SJCRH30 (cell line): ENCODE data around the gene CD28. TPM values are rescaled to one million over a fixed set of nuclear protein-coding genes. Genes with fewer than 3 reads are reported as not detected.
A peak's percentile ranks its signal among the peaks of the same experiment; 100 is the strongest.

Source experiments
- DNase-seq, 2 experiments: peaks; one replicate each; pipeline ENCODE4 v3.0.0-alpha.2; 2015 to 2020
- H3K27ac ChIP-seq: fragments of 250-450 bp; sonication (Bioruptor Pico); 2 replicates; pipeline ENCODE4 v1.5.1; 2020; ENCODE audit warnings: mild to moderate bottlenecking, moderate library complexity
- H3K27me3 ChIP-seq: fragments of 250-450 bp; sonication (Bioruptor Pico); 2 replicates; pipeline ENCODE4 v1.5.1; 2020; ENCODE audit warnings: mild to moderate bottlenecking, moderate library complexity
- H3K36me3 ChIP-seq: fragments of 250-450 bp; sonication (Bioruptor Pico); 2 replicates; pipeline ENCODE4 v1.5.1; 2020; ENCODE audit warnings: mild to moderate bottlenecking, moderate library complexity
- H3K4me1 ChIP-seq: fragments of 250-450 bp; sonication (Bioruptor Pico); 2 replicates; pipeline ENCODE4 v1.5.1; 2020; ENCODE audit warnings: mild to moderate bottlenecking, moderate library complexity
- H3K4me3 ChIP-seq: fragments of 250-450 bp; sonication (Bioruptor Pico); 2 replicates; pipeline ENCODE4 v1.5.1; 2020; ENCODE audit warnings: mild to moderate bottlenecking, moderate library complexity
- H3K9me3 ChIP-seq: fragments of 250-450 bp; sonication (Bioruptor Pico); replicated peaks from 2 replicates; pipeline ENCODE4 v1.5.1; 2020; ENCODE audit warnings: mild to moderate bottlenecking, moderate library complexity
- total RNA-seq: library from RNA; depleted of rRNA; stranded (reverse); fragments of >200 nt; shearing (Covaris generic); gene quantifications from 2 replicates; pipeline ENCODE4 v1.2.3, GENCODE V29; 2014

CD28 gene
- total RNA-seq, 1 experiment from 2014 or later = 0.24 TPM

DNA sequence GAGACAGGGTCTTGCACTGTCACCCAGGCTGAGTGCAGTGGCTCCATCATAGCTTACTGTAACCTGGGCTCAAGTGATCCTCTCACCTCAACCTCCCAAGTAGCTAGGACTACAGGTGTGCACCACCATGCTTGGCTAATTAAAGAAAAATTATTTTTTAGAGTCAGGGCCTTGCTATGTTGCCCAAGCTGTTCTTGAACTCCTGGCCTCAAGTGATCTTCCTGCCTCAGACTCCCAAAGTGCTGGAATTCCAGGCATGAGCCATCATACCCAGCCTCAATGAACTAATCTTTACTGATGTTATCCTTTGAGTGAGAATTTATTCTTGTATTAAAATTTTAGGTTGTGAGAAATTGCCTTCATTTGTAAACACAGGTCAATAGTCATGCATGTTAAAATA, 27.0 kb upstream of the CD28 start:
- Histone ChIP-seq H3K9me3 (no peaks in the 10 kb centered on the region), H3K4me1 (peaks cover 19% of the 10 kb centered on the region; the same call in 1 of the 2 replicates), H3K4me3 (no peak overlapping the region), H3K36me3 (no peaks in the 10 kb centered on the region), H3K27me3 (no peaks in the 10 kb centered on the region), H3K27ac (no peak overlapping the region)
- no peak for DNase-seq

DNA sequence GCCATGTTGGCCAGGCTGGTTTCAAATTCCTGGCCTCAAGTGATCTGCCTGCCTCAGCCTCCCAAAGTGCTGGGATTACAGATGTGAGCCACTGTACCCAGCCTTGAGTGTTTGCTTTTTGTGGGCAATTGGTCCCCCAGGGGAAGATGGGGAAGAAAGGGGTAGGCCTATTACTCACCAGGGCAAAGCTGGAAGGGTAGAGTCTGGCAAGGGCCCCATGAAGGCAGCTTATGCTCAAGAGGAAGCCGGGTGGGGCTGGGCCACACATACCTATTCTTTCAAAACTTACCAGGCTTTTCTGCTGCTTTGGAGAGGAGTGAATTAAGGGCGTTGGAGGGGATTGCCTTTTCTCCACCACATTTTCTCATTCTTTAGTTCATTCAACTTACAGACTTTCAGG, 24.5 kb upstream of the CD28 start:
- H3K27me3 ChIP-seq = no peaks in the 10 kb centered on the region
- DNase-seq = no peak
- no peak overlapping the region for H3K4me3 ChIP-seq
- peaks cover 34% of the 10 kb centered on the region for H3K4me1 ChIP-seq
- H3K27ac ChIP-seq = no peak overlapping the region
- H3K36me3 ChIP-seq = no peaks in the 10 kb centered on the region
- no peaks in the 10 kb centered on the region for H3K9me3 ChIP-seq

GRCh38 chr2:203682688-203683130, 23.7 kb upstream of the CD28 start:
- Histone ChIP-seq H3K36me3 (no peaks in the 10 kb centered on the region), H3K4me1 (peaks cover 34% of the 10 kb centered on the region), H3K9me3 (no peaks in the 10 kb centered on the region), H3K4me3 (no peak overlapping the region), H3K27ac (no peak overlapping the region), H3K27me3 (no peaks in the 10 kb centered on the region)
- DNase-seq = no peak

DNA sequence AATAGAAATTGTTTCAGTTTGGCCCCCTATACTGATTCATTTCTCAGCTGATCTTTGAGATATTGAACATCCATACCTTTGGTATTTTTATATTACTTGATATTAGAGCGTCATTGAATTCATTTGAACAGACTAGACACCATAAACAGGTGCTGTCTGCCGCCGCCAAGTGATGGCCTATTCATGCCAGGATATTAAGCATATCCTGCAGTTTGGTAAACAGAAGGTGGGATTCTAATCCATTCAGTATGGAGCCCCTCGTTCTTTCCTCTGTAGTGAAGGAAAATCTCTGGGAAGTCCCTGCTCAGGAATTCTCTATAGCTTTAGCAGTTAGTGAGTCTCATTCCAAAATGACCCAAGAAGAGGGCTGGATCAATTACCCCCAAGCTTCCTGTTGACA, 23.0 kb upstream of the CD28 start:
- Histone ChIP-seq H3K27ac (no peak overlapping the region), H3K4me1 (peaks cover 36% of the 10 kb centered on the region), H3K36me3 (no peaks in the 10 kb centered on the region), H3K9me3 (no peaks in the 10 kb centered on the region), H3K27me3 (no peaks in the 10 kb centered on the region), H3K4me3 (no peak overlapping the region)
- no peak for DNase-seq

DNA sequence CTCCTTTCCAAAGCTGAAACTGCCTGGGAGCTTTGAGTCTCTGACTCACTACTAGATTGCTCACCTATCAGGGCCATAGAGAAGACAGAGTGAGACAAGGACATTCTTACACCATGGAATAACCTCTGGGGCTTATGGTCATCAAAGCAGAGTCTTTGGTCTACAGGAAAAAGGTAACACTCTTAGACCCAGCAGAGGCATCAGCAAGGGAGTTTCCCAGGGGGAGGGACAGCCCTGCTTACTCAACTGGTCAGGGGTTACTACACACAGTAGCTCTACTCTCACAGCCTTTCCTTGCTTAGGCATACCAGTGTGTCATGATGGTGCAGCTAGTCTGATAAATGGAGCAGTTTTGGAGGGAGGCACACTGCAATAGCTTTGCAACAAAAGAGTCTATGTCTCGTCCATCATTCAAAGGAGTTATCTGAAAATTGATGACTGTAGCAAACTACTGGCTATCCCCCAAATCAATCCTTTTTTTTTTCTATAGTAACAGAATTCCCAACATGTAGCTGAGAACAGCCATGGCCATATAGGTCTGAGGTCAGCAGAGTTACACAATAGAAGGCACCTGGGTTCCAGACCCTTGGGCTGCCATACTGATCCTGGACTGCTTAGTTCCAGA, 22.4 kb upstream of the CD28 start:
- H3K4me3 ChIP-seq = no peak overlapping the region
- no peak for DNase-seq
- peaks cover 42% of the 10 kb centered on the region for H3K4me1 ChIP-seq

GRCh38 chr2:203685081-203685621, 21.3 kb upstream of the CD28 start:
- DNase-seq = peak in 1 of 2 experiments; percentile 47
- Histone ChIP-seq H3K36me3 (no peaks in the 10 kb centered on the region), H3K4me3 (no peak overlapping the region), H3K9me3 (no peaks in the 10 kb centered on the region), H3K4me1 (peaks cover 53% of the 10 kb centered on the region), H3K27ac (peak overlapping the region; percentile 45), H3K27me3 (no peaks in the 10 kb centered on the region)

More for the DNA sequence above, 22.4 kb upstream of the CD28 start:
- H3K9me3 ChIP-seq = no peaks in the 10 kb centered on the region
- H3K36me3 ChIP-seq = no peaks in the 10 kb centered on the region
- H3K27me3 ChIP-seq = no peaks in the 10 kb centered on the region
- H3K27ac ChIP-seq = no peak overlapping the region

DNA sequence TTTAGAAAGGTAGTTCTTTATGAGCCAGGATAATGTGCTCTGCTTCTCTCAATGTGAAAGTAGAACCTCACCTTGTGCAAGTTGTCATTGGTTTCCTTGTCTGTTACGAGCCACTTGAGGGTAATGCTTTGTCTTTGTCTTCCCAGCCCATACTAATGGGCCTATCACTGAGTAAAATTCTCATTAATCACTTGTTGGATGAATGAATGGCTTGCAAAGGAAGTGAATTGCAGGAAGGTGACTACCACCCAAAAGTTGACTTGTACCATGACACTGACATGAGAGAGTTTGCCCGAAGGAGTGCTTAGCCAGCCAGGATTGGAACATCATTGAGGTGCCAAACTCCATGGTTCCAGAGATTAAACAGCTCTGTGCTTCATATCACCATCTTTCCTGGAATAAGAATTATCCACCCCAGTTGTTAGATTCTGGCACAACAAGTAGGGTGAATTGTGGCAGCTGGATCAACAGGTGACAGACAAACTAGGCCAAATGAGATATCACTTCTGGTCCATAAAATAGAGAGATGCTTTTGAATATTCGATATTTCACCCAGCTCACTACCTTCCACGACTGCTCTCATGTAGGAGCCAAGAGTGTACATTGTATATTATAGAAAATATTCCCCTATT, 20.5 kb upstream of the CD28 start:
- no peaks in the 10 kb centered on the region for H3K36me3 ChIP-seq
- H3K4me1 ChIP-seq = peaks cover 61% of the 10 kb centered on the region
- DNase-seq = peak in 1 of 2 experiments; percentile 31
- no peaks in the 10 kb centered on the region for H3K27me3 ChIP-seq
- H3K27ac ChIP-seq = peak overlapping the region; percentile 45
- no peak overlapping the region for H3K4me3 ChIP-seq
- H3K9me3 ChIP-seq = no peaks in the 10 kb centered on the region

GRCh38 chr2:203687165-203687564, 19.3 kb upstream of the CD28 start:
- Histone ChIP-seq H3K36me3 (no peaks in the 10 kb centered on the region), H3K27ac (no peak overlapping the region), H3K4me3 (no peak overlapping the region), H3K4me1 (peaks cover 74% of the 10 kb centered on the region), H3K27me3 (no peaks in the 10 kb centered on the region), H3K9me3 (no peaks in the 10 kb centered on the region)
- no peak for DNase-seq

- Histone ChIP-seq H3K4me1 (peaks cover 79% of the 10 kb centered on the region), H3K9me3 (no peaks in the 10 kb centered on the region), H3K36me3 (no peaks in the 10 kb centered on the region), H3K27ac (no peak overlapping the region), H3K4me3 (no peak overlapping the region), H3K27me3 (no peaks in the 10 kb centered on the region)
- DNase-seq = peak; percentile 44 to 60
These were observed 17.6 kb upstream of the CD28 start for GRCh38 chr2:203688798-203689197.

DNA sequence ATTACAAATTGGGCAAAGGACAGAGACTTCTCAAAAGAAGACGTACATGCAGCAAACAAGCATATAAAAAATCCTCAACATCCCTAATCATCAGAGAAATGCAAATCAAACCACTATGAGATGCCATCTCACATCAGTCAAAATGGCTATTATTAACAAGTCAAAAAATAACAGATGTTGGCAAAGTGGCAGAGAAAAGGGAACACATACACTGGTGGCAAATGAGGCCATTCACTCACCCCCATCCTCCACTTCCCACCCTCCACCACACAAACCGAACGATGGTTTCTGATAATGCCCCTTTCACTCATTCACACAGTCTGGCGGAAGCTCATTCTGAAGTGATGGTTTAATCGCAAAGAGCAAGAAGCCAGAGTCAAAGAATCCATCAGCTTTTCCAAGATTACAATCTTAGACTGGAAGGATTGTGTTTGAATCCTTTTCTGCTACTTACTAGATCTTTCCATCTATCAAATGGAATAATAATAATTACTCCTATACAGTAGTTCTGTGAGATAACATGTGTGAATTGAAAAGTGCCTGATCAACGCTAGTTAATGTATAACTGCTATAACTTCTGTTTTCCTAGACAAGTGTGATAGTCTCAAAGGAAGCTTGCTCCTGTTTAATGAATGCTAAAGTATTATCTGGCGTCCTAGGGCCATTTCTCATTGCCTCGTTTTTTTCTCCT, 16.9 kb upstream of the CD28 start:
- H3K27me3 ChIP-seq = no peaks in the 10 kb centered on the region
- H3K4me1 ChIP-seq = peaks cover 76% of the 10 kb centered on the region
- no peak overlapping the region for H3K4me3 ChIP-seq
- no peaks in the 10 kb centered on the region for H3K9me3 ChIP-seq
- peak in 1 of 2 experiments; percentile 22 for DNase-seq
- H3K36me3 ChIP-seq = no peaks in the 10 kb centered on the region
- H3K27ac ChIP-seq = peak overlapping the region; percentile 86

GRCh38 chr2:203690117-203690431, 16.4 kb upstream of the CD28 start:
- no peaks in the 10 kb centered on the region for H3K9me3 ChIP-seq
- peaks cover 76% of the 10 kb centered on the region for H3K4me1 ChIP-seq
- DNase-seq = peak in 1 of 2 experiments; percentile 49
- H3K4me3 ChIP-seq = no peak overlapping the region
- no peaks in the 10 kb centered on the region for H3K36me3 ChIP-seq
- H3K27ac ChIP-seq = peak overlapping the region; percentile 86
- H3K27me3 ChIP-seq = no peaks in the 10 kb centered on the region

DNA sequence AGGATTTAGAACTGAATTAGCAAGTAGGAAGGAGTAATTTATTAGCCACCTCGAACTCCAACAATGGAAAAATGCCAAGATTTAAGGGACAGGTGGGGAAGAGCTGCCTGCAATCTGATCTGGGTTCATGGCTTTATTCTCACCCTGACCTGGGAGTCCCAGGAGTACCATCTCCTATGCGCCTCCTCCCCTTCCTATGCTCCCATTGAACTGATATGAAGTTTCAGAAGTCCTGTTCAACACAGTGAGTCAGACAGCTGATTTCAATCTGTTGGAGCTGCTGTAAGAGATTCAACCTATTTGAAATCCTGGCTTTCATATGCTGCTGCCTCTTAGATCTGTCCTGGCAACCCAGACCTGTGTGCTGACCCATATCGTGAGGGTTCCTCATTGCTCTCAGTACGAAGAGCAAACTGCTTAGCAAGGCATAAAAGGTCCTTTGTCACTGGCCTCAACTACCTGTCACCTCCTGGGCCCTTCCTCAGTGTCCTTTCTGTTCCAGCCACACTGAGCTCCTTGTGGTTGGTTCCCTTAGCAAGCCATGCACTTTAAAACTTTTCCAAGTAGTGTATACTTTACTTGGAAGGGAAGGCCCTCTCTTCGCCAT, 15.9 kb upstream of the CD28 start:
- H3K4me3 ChIP-seq = no peak overlapping the region
- H3K9me3 ChIP-seq = no peaks in the 10 kb centered on the region
- H3K27ac ChIP-seq = peak overlapping the region; percentile 86
- H3K36me3 ChIP-seq = no peaks in the 10 kb centered on the region
- DNase-seq = peak; percentile 55 to 84
- H3K27me3 ChIP-seq = no peaks in the 10 kb centered on the region
- peaks cover 74% of the 10 kb centered on the region for H3K4me1 ChIP-seq

GRCh38 chr2:203691149-203691548, 15.3 kb upstream of the CD28 start:
- H3K36me3 ChIP-seq = no peaks in the 10 kb centered on the region
- peaks cover 69% of the 10 kb centered on the region for H3K4me1 ChIP-seq
- H3K9me3 ChIP-seq = no peaks in the 10 kb centered on the region
- no peak overlapping the region for H3K4me3 ChIP-seq
- no peak for DNase-seq
- no peaks in the 10 kb centered on the region for H3K27me3 ChIP-seq
- H3K27ac ChIP-seq = peak overlapping the region; percentile 86

DNA sequence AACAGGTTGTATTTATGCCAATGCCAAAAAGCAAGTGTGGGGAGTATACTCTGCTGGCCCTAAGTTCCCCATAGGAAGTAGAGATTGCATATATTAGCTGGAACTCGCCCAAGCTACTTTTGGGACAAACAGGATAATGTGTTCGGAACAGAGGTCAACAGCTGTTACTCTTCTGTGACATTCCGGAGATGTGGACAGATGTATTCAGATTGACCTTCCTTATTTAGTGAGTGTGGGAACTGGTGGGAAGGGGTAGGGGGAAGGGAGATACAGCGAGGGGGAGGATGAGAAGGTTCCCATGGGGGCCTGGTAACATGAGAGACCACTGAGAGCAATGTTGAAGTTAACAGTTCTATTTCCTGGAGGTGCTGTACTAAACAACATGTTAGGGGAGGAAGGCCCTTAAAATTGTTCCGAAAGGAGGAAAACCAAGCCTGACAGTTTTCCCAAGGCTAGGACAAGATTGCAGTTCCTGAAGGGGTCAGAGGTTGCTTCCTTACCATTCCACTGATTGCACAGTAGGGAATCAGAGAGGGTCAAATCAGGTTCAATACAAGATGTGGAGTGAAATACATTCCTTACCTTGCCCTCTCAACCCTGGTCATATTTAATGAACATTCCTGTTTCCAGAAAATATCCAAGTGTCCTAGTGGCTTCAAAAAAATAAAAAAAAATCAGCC, 14.3 kb upstream of the CD28 start:
- Histone ChIP-seq H3K4me1 (peaks cover 66% of the 10 kb centered on the region), H3K27me3 (no peaks in the 10 kb centered on the region), H3K27ac (peak overlapping the region; percentile 86), H3K4me3 (no peak overlapping the region), H3K9me3 (no peaks in the 10 kb centered on the region), H3K36me3 (no peaks in the 10 kb centered on the region)
- peak; percentile 80 to 95 for DNase-seq
